Activated CD8-positive, alpha-beta memory T cell treated with anti-CD3 and anti-CD28 coated beads for 24 hours (primary cell): ENCODE results near the gene SELENOS.
"Not testable (repeated sequence)": the region's sequence is repeated elsewhere in the genome, so short reads cannot be mapped to it uniquely, and the experiment has no call there.

Experiments used
- DNase-seq: peaks from one replicate; pipeline ENCODE4 v3.0.0-alpha.2; 2020

Gene SELENOS

GRCh38 chr15:101309436-101310160 lies 32.3 kb upstream of the SELENOS start:
- no peak for DNase-seq

GRCh38 chr15:101308604-101309435 lies 31.5 kb upstream of the SELENOS start:
- no peak for DNase-seq

- DNase-seq = no peak
Measured at GRCh38 chr15:101307897-101308603, 30.8 kb upstream of the SELENOS start.

GRCh38 chr15:101307048-101307896 lies 30.0 kb upstream of the SELENOS start:
- DNase-seq = no peak

GRCh38 chr15:101306341-101307047 lies 29.2 kb upstream of the SELENOS start:
- no peak for DNase-seq

- no peak for DNase-seq
Measured at GRCh38 chr15:101305820-101306255, 28.6 kb upstream of the SELENOS start.

- no peak for DNase-seq
Measured at GRCh38 chr15:101303408-101303807, 26.1 kb upstream of the SELENOS start.

- DNase-seq = no peak
Measured at GRCh38 chr15:101296418-101297405, 19.4 kb upstream of the SELENOS start.

- DNase-seq = no peak
Measured at GRCh38 chr15:101295607-101296161, 18.4 kb upstream of the SELENOS start.

- peak; percentile 99 for DNase-seq
Measured at GRCh38 chr15:101294731-101295606, 17.7 kb upstream of the SELENOS start, which contains the start of gene SNRPA1. SNRPA1 (minus strand) TSS chr15:101295248; CDS start chr15:101295178, 70 bp downstream.

GRCh38 chr15:101293122-101293521 lies 15.8 kb upstream of the SELENOS start:
- DNase-seq = no peak

GRCh38 chr15:101288905-101289513 lies 11.7 kb upstream of the SELENOS start:
- no peak for DNase-seq

GRCh38 chr15:101287342-101287741 lies 10.1 kb upstream of the SELENOS start:
- DNase-seq = not testable (repeated sequence)

GRCh38 chr15:101286471-101287114 lies 9.3 kb upstream of the SELENOS start:
- DNase-seq = no peak

- no peak for DNase-seq
Measured at GRCh38 chr15:101283931-101284330, 6.6 kb upstream of the SELENOS start.

GRCh38 chr15:101280007-101280406 lies 2.7 kb upstream of the SELENOS start:
- no peak for DNase-seq

GRCh38 chr15:101277943-101278564 lies 769 bp upstream of the SELENOS start:
- DNase-seq = no peak
